Thyroid gland (tissue), 4 donors: ENCODE measurements around the gene MRPS14. TPM values are rescaled to one million over a fixed set of nuclear protein-coding genes. Genes with fewer than 3 reads are reported as not detected.

ENCODE experiments used
- DNase-seq, 2 donors: peaks; one replicate each; pipeline ENCODE4 v3.0.0-alpha.2; 2019
- H3K27ac ChIP-seq, 3 donors: fragments of 200-600 bp; sonication (generic); 1 replicate in 2 of 3; 2 replicates in 1 of 3; pipeline ENCODE4 v1.5.1; 2016 to 2019; ENCODE audit warnings: mild to moderate bottlenecking in 1 of 3, moderate library complexity in 1 of 3
- H3K27me3 ChIP-seq: fragments of 200-600 bp; sonication (generic); one replicate; pipeline ENCODE4 v1.5.1; 2019
- H3K36me3 ChIP-seq, 2 donors: fragments of 200-600 bp; sonication (generic); one replicate each; pipeline ENCODE4 v1.5.1; 2016 to 2019
- H3K4me1 ChIP-seq, 2 donors: fragments of 200-600 bp; sonication (generic); one replicate each; pipeline ENCODE4 v1.5.1; 2017 to 2019
- H3K4me3 ChIP-seq, 3 donors: fragments of 200-600 bp; sonication (generic); replicated peaks in 1 of 3; 1 replicate in 2 of 3; 2 replicates in 1 of 3; pipeline ENCODE4 v1.5.1; 2016; ENCODE audit warnings: mild to moderate bottlenecking in 1 of 3
- H3K9me3 ChIP-seq: fragments of 200-600 bp; sonication (generic); one replicate; pipeline ENCODE4 v1.5.1; 2017
- POLR2A ChIP-seq, 2 donors: fragments of 450-650 bp; IDR thresholded peaks; one replicate each; pipeline ENCODE4 v1.6.1; 2017; ENCODE audit warnings: antibody characterized with exemption in 2 of 2, mild to moderate bottlenecking in 2 of 2, moderate library complexity in 1 of 2
- WGBS, 2 donors: methylation state at CpG; one replicate each; pipeline ENCODE4 v1.1.5; 2017; 5-methylcytosine and 5-hydroxymethylcytosine counted together
- intact Hi-C: fragments of 100-400 bp; cut with DNase I; formaldehyde crosslinking; loops from one replicate; pipeline ENCODE4 v1.15.1; 2023
- total RNA-seq, 4 donors: library from RNA; depleted of rRNA; stranded (reverse); fragments of >200 nt; gene quantifications; one replicate each; pipeline ENCODE4 v1.2.3, GENCODE V29; 2016
- TF ChIP-seq, protein P1 (sequence below), 6 experiments: fragments of 200-600 bp in 3 of 6; fragments of 450-650 bp in 3 of 6; sonication (generic) in 3 of 6; IDR thresholded peaks; one replicate each; pipeline ENCODE4 v1.5.1; 2016 to 2019; ENCODE audit warnings: antibody characterized with exemption in 6 of 6, mild to moderate bottlenecking in 2 of 6, inconsistent platforms in 1 of 6, moderate library complexity in 1 of 6

The MRPS14 gene
- total RNA-seq, 4 donors from 2014 or later, result 30.6 to 43.8 (median 38.4) TPM

- Histone ChIP-seq H3K36me3 (no peaks in the 10 kb centered on the region), H3K27me3 (no peaks in the 10 kb centered on the region), H3K4me1 (peaks cover 0 to 5% of the 10 kb centered on the region in 2 donors), H3K9me3 (no peaks in the 10 kb centered on the region), H3K4me3 (peak overlapping the region in 1 of 3 donors; percentile 36), H3K27ac (peak overlapping the region; percentile 56 to 85 (median 66))
- intact Hi-C loops, result no loop called here
- DNase-seq, result peak; percentile 14 to 31
- WGBS, 2 donors, result 58% methylated on average over 5 of the region's 5 CpGs
- no peak for TF ChIP-seq POLR2A (IDR thresholded peaks at IDR 0.05)
- TF ChIP-seq, protein P1, sequence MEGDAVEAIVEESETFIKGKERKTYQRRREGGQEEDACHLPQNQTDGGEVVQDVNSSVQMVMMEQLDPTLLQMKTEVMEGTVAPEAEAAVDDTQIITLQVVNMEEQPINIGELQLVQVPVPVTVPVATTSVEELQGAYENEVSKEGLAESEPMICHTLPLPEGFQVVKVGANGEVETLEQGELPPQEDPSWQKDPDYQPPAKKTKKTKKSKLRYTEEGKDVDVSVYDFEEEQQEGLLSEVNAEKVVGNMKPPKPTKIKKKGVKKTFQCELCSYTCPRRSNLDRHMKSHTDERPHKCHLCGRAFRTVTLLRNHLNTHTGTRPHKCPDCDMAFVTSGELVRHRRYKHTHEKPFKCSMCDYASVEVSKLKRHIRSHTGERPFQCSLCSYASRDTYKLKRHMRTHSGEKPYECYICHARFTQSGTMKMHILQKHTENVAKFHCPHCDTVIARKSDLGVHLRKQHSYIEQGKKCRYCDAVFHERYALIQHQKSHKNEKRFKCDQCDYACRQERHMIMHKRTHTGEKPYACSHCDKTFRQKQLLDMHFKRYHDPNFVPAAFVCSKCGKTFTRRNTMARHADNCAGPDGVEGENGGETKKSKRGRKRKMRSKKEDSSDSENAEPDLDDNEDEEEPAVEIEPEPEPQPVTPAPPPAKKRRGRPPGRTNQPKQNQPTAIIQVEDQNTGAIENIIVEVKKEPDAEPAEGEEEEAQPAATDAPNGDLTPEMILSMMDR (IDR thresholded peaks at IDR 0.05), result no peak
Measured at GRCh38 chr1:174989536-174990220, 33.5 kb downstream of the MRPS14 start.

DNA sequence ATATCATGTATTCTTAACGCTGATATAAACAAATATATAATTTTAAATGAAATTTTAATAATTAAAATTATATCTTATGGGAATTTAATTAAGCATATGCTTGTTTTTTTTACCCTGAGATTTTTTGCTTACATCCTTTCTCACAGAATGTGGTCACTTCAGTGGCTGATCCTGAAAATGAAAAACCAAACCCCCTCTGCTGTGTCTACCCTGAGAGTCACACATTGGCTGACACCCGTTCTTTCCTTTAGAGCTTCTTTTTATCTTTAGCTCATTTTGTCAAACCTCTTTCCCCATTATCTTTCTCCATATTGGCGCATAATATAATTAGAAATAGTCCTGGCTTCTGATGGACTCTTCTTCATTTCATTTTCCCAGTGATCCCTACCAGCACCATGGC is 34.2 kb downstream of the MRPS14 start:
- WGBS, 2 donors, result 91 to 92% methylated on average over 3 of the region's 3 CpGs
- H3K36me3 ChIP-seq, result no peaks in the 10 kb centered on the region
- peaks cover 0 to 5% of the 10 kb centered on the region in 2 donors for H3K4me1 ChIP-seq
- H3K4me3 ChIP-seq, result no peak overlapping the region
- no peaks in the 10 kb centered on the region for H3K27me3 ChIP-seq
- H3K27ac ChIP-seq, result peak overlapping the region in 1 of 3 donors; percentile 85
- TF ChIP-seq, protein P1 (IDR thresholded peaks at IDR 0.05), result no peak
- TF ChIP-seq POLR2A (IDR thresholded peaks at IDR 0.05), result no peak
- no peak for DNase-seq
- H3K9me3 ChIP-seq, result no peaks in the 10 kb centered on the region
- intact Hi-C loops, result no loop called here

DNA sequence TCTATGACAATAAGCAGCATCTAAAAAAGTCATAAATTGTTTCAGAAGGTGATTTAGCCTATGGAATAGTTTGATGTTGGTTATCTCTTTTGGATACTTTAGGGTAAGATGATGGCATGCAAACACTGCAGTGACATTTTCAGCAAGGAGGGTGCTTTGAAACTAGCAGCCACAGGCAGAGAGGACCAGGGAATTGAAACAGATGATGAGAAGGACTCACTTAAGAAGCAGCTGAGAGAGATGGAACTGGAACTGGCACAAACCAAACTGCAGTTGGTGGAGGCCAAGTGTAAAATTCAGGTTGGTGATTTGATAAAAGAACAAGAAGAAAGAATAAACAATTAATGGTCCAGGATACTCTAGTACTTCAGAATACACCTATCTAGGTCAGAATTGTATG is 34.7 kb downstream of the MRPS14 start:
- no peaks in the 10 kb centered on the region for H3K36me3 ChIP-seq
- no peak for DNase-seq
- no peak overlapping the region for H3K4me3 ChIP-seq
- peaks cover 0 to 5% of the 10 kb centered on the region in 2 donors for H3K4me1 ChIP-seq
- H3K27ac ChIP-seq, result no peak overlapping the region
- no peaks in the 10 kb centered on the region for H3K9me3 ChIP-seq
- TF ChIP-seq POLR2A (IDR thresholded peaks at IDR 0.05), result no peak
- TF ChIP-seq, protein P1 (IDR thresholded peaks at IDR 0.05), result no peak
- H3K27me3 ChIP-seq, result no peaks in the 10 kb centered on the region
- intact Hi-C loops, result no loop called here

DNA sequence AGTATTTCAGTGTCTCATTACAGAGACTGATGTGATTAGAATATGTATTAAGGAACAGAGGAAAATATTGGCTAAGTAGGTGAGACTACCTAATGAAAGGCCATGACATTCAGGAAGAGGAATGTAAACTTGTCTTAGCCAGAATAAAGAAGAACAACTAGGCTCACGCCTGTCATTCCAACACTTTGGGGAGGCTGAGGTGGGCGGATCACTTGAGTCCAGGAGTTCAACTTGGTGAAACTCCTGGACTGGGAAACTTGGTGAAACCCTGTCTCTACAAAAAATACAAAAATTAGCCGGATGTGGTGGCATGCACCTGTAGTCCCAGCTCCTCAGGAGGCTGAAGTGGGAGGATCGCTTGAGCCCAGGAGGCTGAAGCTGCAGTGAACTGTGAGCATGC is 38.3 kb downstream of the MRPS14 start:
- intact Hi-C loops, result loop anchor here (5.0 kb wide), 1 partner anchor 208 kb away; no protein-coding TSS in a partner anchor

More for the DNA sequence above, 38.3 kb downstream of the MRPS14 start:
- H3K4me3 ChIP-seq, result no peak overlapping the region
- H3K9me3 ChIP-seq, result no peaks in the 10 kb centered on the region
- H3K36me3 ChIP-seq, result peaks cover 0 to 5% of the 10 kb centered on the region in 2 donors
- 95 to 98% methylated on average over 4 of the region's 4 CpGs for WGBS, 2 donors
- DNase-seq, result no peak
- peaks cover 0 to 5% of the 10 kb centered on the region in 2 donors for H3K4me1 ChIP-seq
- no peaks in the 10 kb centered on the region for H3K27me3 ChIP-seq
- no peak overlapping the region for H3K27ac ChIP-seq
- TF ChIP-seq, protein P1 (IDR thresholded peaks at IDR 0.05), result no peak
- no peak for TF ChIP-seq POLR2A (IDR thresholded peaks at IDR 0.05)
